Testis (tissue), 3 donors: ENCODE data around the gene CCDC82. TPM values are rescaled to one million over a fixed set of nuclear protein-coding genes. Genes with fewer than 3 reads are reported as not detected.

Experiments used
- DNase-seq: peaks from one replicate; pipeline ENCODE4 v3.0.0-alpha.2; 2019
- H3K27ac ChIP-seq, 2 donors: fragments of 200-600 bp; sonication (generic); one replicate each; pipeline ENCODE4 v1.5.1; 2019
- H3K27me3 ChIP-seq: fragments of 200-600 bp; sonication (generic); one replicate; pipeline ENCODE4 v1.5.1; 2019
- H3K36me3 ChIP-seq: fragments of 200-600 bp; sonication (generic); one replicate; pipeline ENCODE4 v1.5.1; 2017; ENCODE audit warnings: low read depth; ENCODE audit errors: missing control alignments
- H3K4me1 ChIP-seq: fragments of 200-600 bp; sonication (generic); one replicate; pipeline ENCODE4 v1.5.1; 2019
- H3K4me3 ChIP-seq, 2 donors: fragments of 200-600 bp; sonication (generic); one replicate each; pipeline ENCODE4 v1.5.1; 2017 to 2019
- H3K9me3 ChIP-seq: fragments of 200-600 bp; sonication (generic); one replicate; pipeline ENCODE4 v1.5.1; 2017
- CTCF ChIP-seq, 3 experiments: fragments of 450-650 bp in 2 of 3; fragments of 200-600 bp in 1 of 3; sonication (generic) in 1 of 3; IDR thresholded peaks; one replicate each; pipeline ENCODE4 v1.5.1; 2016 to 2019; ENCODE audit warnings: antibody characterized with exemption in 3 of 3, mild to moderate bottlenecking in 2 of 3, moderate library complexity in 1 of 3
- POLR2A ChIP-seq: fragments of 450-650 bp; IDR thresholded peaks from one replicate; pipeline ENCODE4 v1.6.1; 2017; ENCODE audit warnings: antibody characterized with exemption, mild to moderate bottlenecking, moderate library complexity
- WGBS, 2 donors: methylation state at CpG; one replicate each; pipeline ENCODE4 v1.1.5; 2018; 5-methylcytosine and 5-hydroxymethylcytosine counted together
- intact Hi-C: fragments of 100-400 bp; cut with DNase I; formaldehyde crosslinking; loops from one replicate; pipeline ENCODE4 v1.15.1; 2023; ENCODE audit warnings: low total_unique reads
- polyA plus RNA-seq: library from polyadenylated mRNA; stranded (reverse); fragments of 350-450 nt; fragmentation: Illumina TruSeq; extraction: RNeasy Lipid Tissue Mini Kit (QIAGEN cat#74804); gene quantifications from one replicate; pipeline ENCODE4 v1.2.3, GENCODE V29; 2014; ENCODE audit warnings: low read depth, low replicate concordance; ENCODE audit not compliant: insufficient read depth
- total RNA-seq, 2 donors: library from RNA; depleted of rRNA; stranded (reverse); fragments of >200 nt; gene quantifications; one replicate each; pipeline ENCODE4 v1.2.3, GENCODE V29; 2016

CCDC82 gene
- total and polyA plus RNA-seq, 3 donors from 2014 or later = 36.6 to 50.9 (median 42.5) TPM

GRCh38 chr11:96341211-96342013 lies 48.3 kb downstream of the CCDC82 start:
- Histone ChIP-seq H3K27ac (peak overlapping the region; percentile 79 to 86), H3K9me3 (no peaks in the 10 kb centered on the region), H3K4me1 (peaks cover 38% of the 10 kb centered on the region), H3K36me3 (no peaks in the 10 kb centered on the region), H3K4me3 (peak overlapping the region; percentile 69), H3K27me3 (no peaks in the 10 kb centered on the region)
- 22 to 30% methylated on average over 7 to 26 of the region's 26 CpGs for WGBS, 2 donors
- TF ChIP-seq CTCF (IDR thresholded peaks at IDR 0.05) (peak; percentile 10 to 32 (median 28)), POLR2A (no peak)
- DNase-seq = no peak
- intact Hi-C loops = loop anchor here (10.0 kb wide), 1 partner anchor 287 kb away; no protein-coding TSS in a partner anchor

- H3K27ac ChIP-seq = peak overlapping the region; percentile 84 to 86
- no peak for DNase-seq
- H3K4me3 ChIP-seq = no peak overlapping the region
- H3K36me3 ChIP-seq = no peaks in the 10 kb centered on the region
- TF ChIP-seq POLR2A = no peak
- TF ChIP-seq CTCF (IDR thresholded peaks at IDR 0.05) = no peak
- H3K27me3 ChIP-seq = no peaks in the 10 kb centered on the region
- intact Hi-C loops = loop anchor here (10.0 kb wide), 1 partner anchor 286 kb away; no protein-coding TSS in a partner anchor
- H3K4me1 ChIP-seq = peaks cover 38% of the 10 kb centered on the region
- 64 to 66% methylated on average over 4 of the region's 4 CpGs for WGBS, 2 donors
- H3K9me3 ChIP-seq = no peaks in the 10 kb centered on the region
Measured at GRCh38 chr11:96340555-96340885, 49.2 kb downstream of the CCDC82 start.

GRCh38 chr11:96339706-96340554 lies 49.8 kb downstream of the CCDC82 start:
- intact Hi-C loops = loop anchor here (10.0 kb wide), 1 partner anchor 285 kb away; no protein-coding TSS in a partner anchor
- no peaks in the 10 kb centered on the region for H3K36me3 ChIP-seq
- peak overlapping the region in 1 of 2 donors; percentile 15 for H3K4me3 ChIP-seq
- no peaks in the 10 kb centered on the region for H3K9me3 ChIP-seq
- H3K27me3 ChIP-seq = no peaks in the 10 kb centered on the region
- DNase-seq = no peak
- 62 to 69% methylated on average over 4 to 7 of the region's 7 CpGs for WGBS, 2 donors
- peak overlapping the region; percentile 84 to 86 for H3K27ac ChIP-seq
- peaks cover 38% of the 10 kb centered on the region for H3K4me1 ChIP-seq
- TF ChIP-seq POLR2A (no peak), CTCF (IDR thresholded peaks at IDR 0.05) (no peak)

DNA sequence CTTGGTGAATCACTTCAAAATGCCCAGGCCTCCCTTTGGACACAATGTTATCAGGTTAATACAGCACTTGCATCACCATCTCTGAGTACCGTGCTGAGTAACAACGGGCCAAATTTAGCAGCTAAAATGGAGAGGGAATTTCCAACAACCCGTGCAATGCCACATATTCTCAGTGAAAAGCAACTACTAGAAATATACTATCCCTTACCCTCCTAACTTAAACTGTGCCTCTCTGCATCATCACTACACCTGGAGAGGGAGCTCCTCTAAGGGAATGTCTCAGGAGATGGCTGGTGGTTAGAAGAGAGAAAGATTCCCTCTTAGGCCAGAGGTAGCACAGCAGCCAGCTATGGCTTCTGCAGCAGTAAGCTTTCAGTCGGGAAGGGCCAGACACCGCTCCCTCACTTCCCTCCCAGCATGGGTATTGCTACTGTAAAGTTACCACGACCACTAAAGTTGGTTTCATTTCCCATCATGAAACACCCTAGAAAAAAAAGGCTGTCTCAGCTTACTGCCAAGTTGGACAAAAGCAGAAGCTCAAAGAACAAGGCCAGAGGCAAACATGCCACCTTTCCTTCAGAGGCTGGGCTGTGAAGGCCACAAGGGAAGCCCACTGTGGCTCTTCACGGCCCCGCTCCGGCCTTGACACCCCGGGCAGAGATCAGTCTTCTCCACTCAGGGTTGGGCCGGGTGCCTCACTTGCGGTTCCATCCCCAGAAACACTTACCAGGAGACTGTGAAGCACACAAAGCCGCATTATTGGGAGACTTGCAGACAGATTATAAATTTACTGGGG lies 50.6 kb downstream of the CCDC82 start:
- H3K9me3 ChIP-seq = no peaks in the 10 kb centered on the region
- no peaks in the 10 kb centered on the region for H3K36me3 ChIP-seq
- no peak for TF ChIP-seq POLR2A
- H3K4me1 ChIP-seq = peaks cover 38% of the 10 kb centered on the region
- intact Hi-C loops = no loop called here
- no peaks in the 10 kb centered on the region for H3K27me3 ChIP-seq
- whole genome bisulfite sequencing, 2 donors = 24 to 53% methylated on average over 13 of the region's 13 CpGs
- peak overlapping the region in 1 of 2 donors; percentile 15 for H3K4me3 ChIP-seq
- peak; percentile 68 for DNase-seq
- peak overlapping the region; percentile 84 to 86 for H3K27ac ChIP-seq
